GM23248 (cell line): ENCODE results near the gene LRFN4.

ENCODE experiments used
- EZH2 ChIP-seq: fragments of 200-600 bp; sonication (generic); IDR thresholded peaks from 2 replicates; pipeline ENCODE4 v1.6.1; 2018; ENCODE audit warnings: antibody characterized with exemption, mild to moderate bottlenecking; ENCODE audit not compliant: insufficient read depth, poor library complexity, severe bottlenecking
- EZH2phosphoT487 ChIP-seq: fragments of 200-600 bp; sonication (generic); IDR thresholded peaks from 2 replicates; pipeline ENCODE4 v1.6.1; 2018; ENCODE audit warnings: antibody characterized with exemption, moderate library complexity, mild to moderate bottlenecking, low read depth; ENCODE audit not compliant: insufficient read depth

DNA sequence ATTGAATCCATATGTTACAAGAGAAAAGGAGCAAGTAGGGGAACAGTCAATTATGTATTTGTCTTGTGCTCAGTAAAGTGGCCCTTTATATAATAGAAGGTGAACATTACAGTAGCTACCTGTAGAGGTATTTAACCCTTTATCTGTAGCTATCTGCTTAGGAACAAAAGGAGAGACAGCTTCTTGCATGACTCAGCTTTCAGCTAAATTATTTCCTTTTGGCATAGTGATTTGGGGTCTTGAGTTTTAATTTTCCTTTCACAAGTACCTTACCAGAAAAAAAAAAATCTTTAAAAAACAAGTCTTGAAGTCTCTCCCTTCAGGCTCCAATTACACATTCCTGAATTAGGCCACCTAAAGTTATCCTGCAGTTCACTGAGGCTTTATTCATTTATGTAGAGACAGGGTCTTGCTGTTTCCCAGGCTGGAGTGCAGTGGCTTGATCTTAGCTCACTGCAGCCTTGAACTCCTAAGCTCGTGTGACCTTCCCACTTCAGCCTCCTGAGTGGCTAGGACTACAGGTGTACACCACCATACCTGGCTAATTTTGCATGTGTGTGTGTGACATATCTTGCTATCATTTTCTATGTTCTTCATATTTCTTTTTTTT lies 46.2 kb upstream of the LRFN4 start:
- no peak for TF ChIP-seq EZH2phosphoT487
- no peak for TF ChIP-seq EZH2
